ENCODE measurements around the gene GALNT8.

The GALNT8 gene

DNA sequence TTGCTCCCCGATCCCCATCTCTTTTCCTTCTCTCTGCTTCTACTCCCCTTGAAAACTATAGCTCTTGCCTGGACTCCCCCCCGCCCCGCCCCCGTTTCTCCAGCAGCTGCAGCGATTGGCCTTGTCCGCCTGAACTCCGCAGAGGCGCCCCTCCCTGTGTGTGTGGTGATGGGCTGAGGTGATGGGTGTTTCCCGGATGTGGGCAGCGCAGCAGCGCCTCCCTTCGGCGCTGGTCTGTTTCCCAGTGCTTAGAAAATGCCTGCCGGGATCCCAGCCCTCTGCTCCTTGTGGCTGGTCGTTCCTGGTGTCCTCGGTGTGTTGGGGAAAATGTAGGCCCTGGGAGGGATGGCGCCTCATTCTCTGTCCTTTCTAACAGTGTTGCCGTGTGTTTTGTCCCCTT, 43.3 kb downstream of the GALNT8 start:
- DNase-seq (ENCODE audit: low spot score), result no peak
- in situ Hi-C loops (cut with MboI; ENCODE audit: low sequenced_read_pairs, unreplicated experiment), result loop anchor here (25.0 kb wide), 1 partner anchor 876 kb away; no protein-coding TSS in a partner anchor
- TF ChIP-seq, protein P1, sequence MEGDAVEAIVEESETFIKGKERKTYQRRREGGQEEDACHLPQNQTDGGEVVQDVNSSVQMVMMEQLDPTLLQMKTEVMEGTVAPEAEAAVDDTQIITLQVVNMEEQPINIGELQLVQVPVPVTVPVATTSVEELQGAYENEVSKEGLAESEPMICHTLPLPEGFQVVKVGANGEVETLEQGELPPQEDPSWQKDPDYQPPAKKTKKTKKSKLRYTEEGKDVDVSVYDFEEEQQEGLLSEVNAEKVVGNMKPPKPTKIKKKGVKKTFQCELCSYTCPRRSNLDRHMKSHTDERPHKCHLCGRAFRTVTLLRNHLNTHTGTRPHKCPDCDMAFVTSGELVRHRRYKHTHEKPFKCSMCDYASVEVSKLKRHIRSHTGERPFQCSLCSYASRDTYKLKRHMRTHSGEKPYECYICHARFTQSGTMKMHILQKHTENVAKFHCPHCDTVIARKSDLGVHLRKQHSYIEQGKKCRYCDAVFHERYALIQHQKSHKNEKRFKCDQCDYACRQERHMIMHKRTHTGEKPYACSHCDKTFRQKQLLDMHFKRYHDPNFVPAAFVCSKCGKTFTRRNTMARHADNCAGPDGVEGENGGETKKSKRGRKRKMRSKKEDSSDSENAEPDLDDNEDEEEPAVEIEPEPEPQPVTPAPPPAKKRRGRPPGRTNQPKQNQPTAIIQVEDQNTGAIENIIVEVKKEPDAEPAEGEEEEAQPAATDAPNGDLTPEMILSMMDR (IDR thresholded peaks at IDR 0.05; ENCODE audit: borderline replicate concordance, control extremely low read depth, extremely low read depth, insufficient read depth, missing control alignments), result no peak

DNA sequence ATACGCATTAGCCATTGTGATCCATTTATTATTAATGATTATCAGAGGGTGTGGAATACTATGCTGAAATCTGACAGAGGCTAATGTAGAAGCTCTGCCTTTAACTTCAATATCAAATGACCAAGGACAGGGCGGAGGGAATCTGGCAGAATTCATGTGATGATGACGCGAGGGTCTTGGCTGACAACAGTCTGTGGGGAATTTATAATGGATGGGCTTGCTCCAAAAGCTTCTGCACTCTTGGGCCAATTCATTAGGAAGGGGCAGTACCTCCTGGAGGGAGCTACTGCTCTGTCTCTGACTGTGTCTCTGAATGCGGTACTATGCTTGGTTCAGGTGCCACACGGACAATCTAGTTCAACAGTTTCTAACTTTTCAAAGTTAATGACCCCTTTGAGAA, 46.2 kb downstream of the GALNT8 start:
- in situ Hi-C loops (cut with MboI; ENCODE audit: low sequenced_read_pairs, unreplicated experiment), result loop anchor here (25.0 kb wide), 1 partner anchor 879 kb away; no protein-coding TSS in a partner anchor
- TF ChIP-seq, protein P1 (IDR thresholded peaks at IDR 0.05; ENCODE audit: borderline replicate concordance, control extremely low read depth, extremely low read depth, insufficient read depth, missing control alignments), result no peak
- DNase-seq (ENCODE audit: low spot score), result no peak

DNA sequence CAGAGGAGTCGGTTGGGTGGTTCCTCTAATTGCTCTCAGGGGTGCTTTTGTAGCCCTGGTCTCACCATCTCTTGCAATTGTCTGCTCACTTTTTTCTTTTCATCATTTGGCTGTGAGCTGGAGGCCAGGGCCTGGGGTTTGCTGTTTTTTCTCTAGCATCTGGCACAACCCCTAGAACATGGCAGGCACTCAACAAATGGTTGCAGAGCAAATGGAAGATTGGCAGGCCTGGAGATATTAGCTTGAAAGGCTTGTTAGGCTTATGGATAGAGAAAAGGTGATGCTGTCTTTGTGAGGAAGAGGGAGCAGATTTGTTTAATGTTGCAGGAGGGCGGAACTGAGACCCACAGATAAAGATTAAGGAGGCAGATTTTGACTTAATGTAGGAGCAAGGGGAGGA, 47.0 kb downstream of the GALNT8 start:
- in situ Hi-C loops (cut with MboI; ENCODE audit: low sequenced_read_pairs, unreplicated experiment), result loop anchor here (25.0 kb wide), 1 partner anchor 880 kb away; no protein-coding TSS in a partner anchor
- DNase-seq (ENCODE audit: low spot score), result no peak
- TF ChIP-seq, protein P1 (IDR thresholded peaks at IDR 0.05; ENCODE audit: borderline replicate concordance, control extremely low read depth, extremely low read depth, insufficient read depth, missing control alignments), result no peak

DNA sequence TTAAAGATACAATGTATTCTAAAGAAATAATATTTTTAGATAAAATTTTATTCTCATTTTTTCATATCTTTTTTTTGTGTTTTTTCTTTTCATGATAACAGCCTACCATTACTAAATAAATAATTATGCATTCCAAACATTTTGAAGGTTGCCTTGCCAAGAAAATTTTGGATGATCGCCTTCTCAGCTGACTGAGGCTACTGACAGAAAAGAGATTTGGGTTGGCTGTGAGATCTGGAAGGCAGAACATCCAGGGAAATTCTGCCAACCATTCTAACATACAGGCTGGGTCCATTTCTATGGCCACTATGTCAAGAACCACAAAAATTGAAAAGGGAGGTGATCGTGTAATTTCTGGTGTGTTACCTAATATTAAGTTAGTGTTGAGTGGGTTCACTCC, 48.1 kb downstream of the GALNT8 start:
- in situ Hi-C loops (cut with MboI; ENCODE audit: low sequenced_read_pairs, unreplicated experiment), result loop anchor here (25.0 kb wide), 1 partner anchor 881 kb away; no protein-coding TSS in a partner anchor

DNA sequence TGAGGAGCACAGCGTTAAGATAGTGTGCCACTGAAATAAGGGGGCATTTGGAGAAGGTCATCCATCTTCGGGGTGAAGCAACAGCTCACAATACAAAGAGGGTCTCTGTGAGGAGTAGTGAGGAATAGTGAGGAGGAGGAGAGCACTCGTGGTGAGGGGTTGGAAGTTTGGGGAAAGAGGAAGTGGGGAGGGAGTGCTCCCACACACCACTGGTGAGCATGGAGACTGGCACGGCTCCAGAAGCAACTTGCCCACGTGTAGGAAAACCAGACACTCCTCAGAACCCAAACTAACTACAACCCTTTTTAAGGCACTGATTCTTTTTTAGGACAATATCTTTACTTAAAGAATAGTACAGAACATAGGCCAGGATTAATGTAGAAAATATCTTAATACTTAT, 48.9 kb downstream of the GALNT8 start:
- in situ Hi-C loops (cut with MboI; ENCODE audit: low sequenced_read_pairs, unreplicated experiment), result loop anchor here (25.0 kb wide), 1 partner anchor 882 kb away; no protein-coding TSS in a partner anchor
- no peak for DNase-seq (ENCODE audit: low spot score)
- TF ChIP-seq, protein P1 (IDR thresholded peaks at IDR 0.05; ENCODE audit: borderline replicate concordance, control extremely low read depth, extremely low read depth, insufficient read depth, missing control alignments), result no peak

More for the DNA sequence above, 48.1 kb downstream of the GALNT8 start:
- TF ChIP-seq, protein P1 (IDR thresholded peaks at IDR 0.05; ENCODE audit: borderline replicate concordance, control extremely low read depth, extremely low read depth, insufficient read depth, missing control alignments), result no peak
- DNase-seq (ENCODE audit: low spot score), result no peak

DNA sequence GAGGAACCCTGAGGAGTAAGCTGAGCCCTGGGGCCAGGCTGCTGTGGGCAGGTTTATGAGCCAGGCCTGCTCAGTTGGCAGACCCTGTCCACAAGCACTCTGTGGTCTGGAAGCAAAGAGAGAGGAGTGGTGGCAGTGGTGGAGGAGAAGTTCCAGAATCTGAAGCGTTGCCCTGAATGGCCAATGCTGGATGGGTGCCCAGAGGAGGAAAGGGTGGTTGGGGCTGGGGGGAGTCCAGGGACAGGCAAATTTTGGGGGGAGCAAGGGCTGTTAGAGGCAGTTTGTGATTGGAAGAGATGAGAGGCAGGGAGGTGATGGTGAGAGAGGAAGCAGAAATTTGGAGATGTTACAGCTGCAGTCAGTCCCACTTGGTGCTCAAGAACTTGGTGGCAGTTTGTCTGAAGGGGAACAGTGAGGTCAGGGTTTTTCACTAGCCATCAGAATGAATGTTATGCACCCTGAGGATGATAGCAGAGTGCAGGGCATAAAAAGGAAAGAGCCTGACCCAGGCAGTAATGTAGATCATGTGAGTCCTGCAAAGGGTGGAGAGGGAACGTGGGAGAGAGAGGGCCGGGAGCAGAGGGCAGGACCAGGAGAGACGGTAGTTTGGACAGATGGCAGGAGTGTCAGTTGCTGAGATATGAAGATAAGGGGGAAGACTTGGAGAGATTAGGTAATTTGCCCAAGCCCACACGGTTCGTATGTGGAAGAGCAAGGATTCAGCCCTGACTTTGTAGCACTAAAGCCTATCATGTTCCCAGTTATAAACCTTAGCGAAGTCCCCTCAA, 51.2 kb downstream of the GALNT8 start:
- DNase-seq (ENCODE audit: low spot score), result no peak
- TF ChIP-seq, protein P1 (IDR thresholded peaks at IDR 0.05; ENCODE audit: borderline replicate concordance, control extremely low read depth, extremely low read depth, insufficient read depth, missing control alignments), result no peak
- in situ Hi-C loops (cut with MboI; ENCODE audit: low sequenced_read_pairs, unreplicated experiment), result loop anchor here (25.0 kb wide), 1 partner anchor 884 kb away; no protein-coding TSS in a partner anchor
